IMR-90 (cell line): ENCODE measurements around the gene S100Z. TPM values are rescaled to one million over a fixed set of nuclear protein-coding genes. Genes with fewer than 3 reads are reported as not detected.

Experiments
- ATAC-seq: fragments of 200-7000 bp; cut with Tn5 transposase; 2 replicates; pipeline ENCODE4 v1.9.1; 2020; ENCODE audit warnings: low read depth, mild to moderate bottlenecking, moderate library complexity
- BruUV-seq: library from RNA; stranded (reverse); fragments of 400-500 nt; replicated peaks from 2 replicates; lab custom pipeline; 2021; lab: Mats Ljungman, UMichigan
- CTCF ChIA-PET: fragments of 300-600 bp; formaldehyde crosslinking; extraction: SDS; loops from one replicate; lab custom pipeline; 2021; ENCODE audit warnings: antibody characterized with exemption; lab: Yijun Ruan, JAX
- POLR2A ChIA-PET: fragments of 300-600 bp; sonication (Branson Sonifier 250); formaldehyde crosslinking; loops from one replicate; lab custom pipeline; 2022; ENCODE audit warnings: antibody characterized with exemption; ENCODE audit not compliant: unreplicated experiment; lab: Charles Lee
- DNase-seq: peaks from one replicate; pipeline ENCODE4 v3.0.0; 2013
- H2AFZ ChIP-seq: replicated peaks from 2 replicates; pipeline ENCODE3; 2013; ENCODE audit warnings: low read length, mild to moderate bottlenecking; ENCODE audit not compliant: poor library complexity
- H2AK5ac ChIP-seq: 2 replicates; pipeline ENCODE4 v1.6.1; 2013; ENCODE audit warnings: low read depth, low read length, inconsistent platforms
- H2AK9ac ChIP-seq: replicated peaks from 2 replicates; pipeline ENCODE3; 2013; ENCODE audit warnings: mild to moderate bottlenecking, low read depth, low read length, moderate library complexity; ENCODE audit not compliant: poor library complexity
- H2BK120ac ChIP-seq: 2 replicates; pipeline ENCODE4 v1.6.1; 2013; ENCODE audit warnings: low read depth, low read length, inconsistent platforms
- H2BK15ac ChIP-seq: 3 replicates; pipeline ENCODE4 v1.6.1; 2013; ENCODE audit warnings: low read depth, low read length, inconsistent platforms
- H2BK20ac ChIP-seq: 2 replicates; pipeline ENCODE4 v1.6.1; 2013; ENCODE audit warnings: low read depth, mild to moderate bottlenecking, inconsistent platforms, low read length, moderate library complexity
- H2BK5ac ChIP-seq: 2 replicates; pipeline ENCODE4 v1.6.1; 2013; ENCODE audit warnings: mild to moderate bottlenecking, low read depth, low read length, inconsistent platforms; ENCODE audit not compliant: poor library complexity, severe bottlenecking
- H3K14ac ChIP-seq: replicated peaks from 2 replicates; pipeline ENCODE4 v1.6.1; 2013; ENCODE audit warnings: low read depth, low read length, inconsistent platforms
- H3K18ac ChIP-seq: 2 replicates; pipeline ENCODE4 v1.6.1; 2013; ENCODE audit warnings: low read depth, low read length, control low read depth
- H3K23ac ChIP-seq: 2 replicates; pipeline ENCODE4 v1.6.1; 2013; ENCODE audit warnings: low read depth, low read length, inconsistent platforms
- H3K27ac ChIP-seq: 2 replicates; pipeline ENCODE4 v1.5.1; 2013; ENCODE audit warnings: mild to moderate bottlenecking, control low read depth, low read length; ENCODE audit not compliant: insufficient read depth
- H3K27me3 ChIP-seq: 2 replicates; pipeline ENCODE4 v1.6.1; 2013; ENCODE audit warnings: low read length; ENCODE audit not compliant: control insufficient read depth, insufficient read depth
- H3K36me3 ChIP-seq: 2 replicates; pipeline ENCODE4 v1.6.1; 2013; ENCODE audit warnings: low read length, mixed read lengths; ENCODE audit not compliant: control insufficient read depth, insufficient read depth
- H3K4ac ChIP-seq: 2 replicates; pipeline ENCODE4 v1.6.1; 2013; ENCODE audit warnings: low read depth, low read length, inconsistent platforms
- H3K4me1 ChIP-seq: 2 replicates; pipeline ENCODE4 v1.6.1; 2013; ENCODE audit warnings: low read length, mixed read lengths; ENCODE audit not compliant: control insufficient read depth, insufficient read depth
- H3K4me2 ChIP-seq: 2 replicates; pipeline ENCODE4 v1.6.1; 2013; ENCODE audit warnings: low read depth, mild to moderate bottlenecking, control low read depth, low read length, moderate library complexity
- H3K4me3 ChIP-seq: 2 replicates; pipeline ENCODE4 v1.5.1; 2013; ENCODE audit warnings: low read depth, mild to moderate bottlenecking, control low read depth, low read length, moderate library complexity; ENCODE audit not compliant: insufficient read depth
- H3K56ac ChIP-seq: 2 replicates; pipeline ENCODE4 v1.6.1; 2013; ENCODE audit warnings: low read length, inconsistent platforms; ENCODE audit not compliant: insufficient read depth; ENCODE audit errors: extremely low read depth
- H3K79me1 ChIP-seq, 2 experiments: 2 replicates each; pipeline ENCODE4 v1.6.1; 2013; ENCODE audit warnings: low read length in 2 of 2, inconsistent platforms in 1 of 2, low read depth in 1 of 2
- H3K9ac ChIP-seq: 2 replicates; pipeline ENCODE4 v1.6.1; 2013; ENCODE audit warnings: low read depth, low read length, control low read depth
- H3K9me1 ChIP-seq: 2 replicates; pipeline ENCODE4 v1.6.1; 2013; ENCODE audit warnings: low read length, inconsistent platforms; ENCODE audit not compliant: insufficient read depth
- H3K9me3 ChIP-seq: 2 replicates; pipeline ENCODE4 v1.6.1; 2013; ENCODE audit warnings: low read length; ENCODE audit not compliant: control insufficient read depth, insufficient read depth
- H4K20me1 ChIP-seq: 2 replicates; pipeline ENCODE4 v1.6.1; 2013; ENCODE audit warnings: low read length, inconsistent platforms; ENCODE audit not compliant: insufficient read depth
- H4K5ac ChIP-seq: 2 replicates; pipeline ENCODE4 v1.6.1; 2013; ENCODE audit warnings: mild to moderate bottlenecking, low read depth, low read length, control low read depth
- H4K8ac ChIP-seq, 2 experiments: 2 replicates each; pipeline ENCODE4 v1.6.1; 2013; ENCODE audit warnings: low read depth in 2 of 2, low read length in 2 of 2, control low read depth in 1 of 2, inconsistent platforms in 1 of 2
- H4K91ac ChIP-seq: 2 replicates; pipeline ENCODE4 v1.6.1; 2013; ENCODE audit warnings: low read depth, low read length, inconsistent platforms; ENCODE audit not compliant: insufficient read depth
- ELK1 ChIP-seq: fragments of 150-350 bp; IDR thresholded peaks from 2 replicates; pipeline ENCODE4 v1.6.1; 2016; ENCODE audit warnings: low read depth, mild to moderate bottlenecking, low read length, moderate library complexity, borderline replicate concordance
- FOS ChIP-seq: fragments of 150-350 bp; IDR thresholded peaks from 2 replicates; pipeline ENCODE4 v1.6.1; 2016; ENCODE audit warnings: low read depth, low read length
- MAFK ChIP-seq: IDR thresholded peaks from 2 replicates; pipeline ENCODE4 v1.6.1; 2012; ENCODE audit warnings: low read depth, low read length, improper control_type of control experiment
- NFE2L2 ChIP-seq: fragments of 150-350 bp; IDR thresholded peaks from 2 replicates; pipeline ENCODE4 v1.6.1; 2016; ENCODE audit warnings: low read depth, mild to moderate bottlenecking, low read length
- POLR2A ChIP-seq: IDR thresholded peaks from 2 replicates; pipeline ENCODE4 v1.6.1; 2012; ENCODE audit warnings: mild to moderate bottlenecking, low read depth, low read length
- USF2 ChIP-seq: fragments of 150-350 bp; IDR thresholded peaks from 2 replicates; pipeline ENCODE4 v1.6.1; 2017; ENCODE audit warnings: mild to moderate bottlenecking, antibody characterized with exemption, low read length, low read depth
- WGBS, 2 experiments: methylation state at CpG; one replicate each; pipeline versions ENCODE4 v1.1.5 to v1.1.7; 2013; ENCODE audit warnings: missing lambda C conversion rate in 2 of 2; ENCODE audit not compliant: insufficient read length in 1 of 2; ENCODE audit errors: extremely low coverage in 2 of 2; 5-methylcytosine and 5-hydroxymethylcytosine counted together
- dilution Hi-C: fragments of 300-500 bp; cut with HindIII; formaldehyde crosslinking; loops from one replicate; pipeline ENCODE4 v1.14.3; 2018; ENCODE audit warnings: low sequenced_read_pairs; ENCODE audit not compliant: unreplicated experiment
- in situ Hi-C: fragments of 300-500 bp; cut with MboI; formaldehyde crosslinking; loops from 3 replicates; pipeline ENCODE4 v1.14.3; 2019; ENCODE audit warnings: low sequenced_read_pairs, inconsistent platforms, mixed read lengths
- intact Hi-C: fragments of 100-400 bp; cut with micrococcal nuclease; formaldehyde crosslinking; loops from 2 replicates; pipeline ENCODE4 v1.10.0; 2022
- polyA plus RNA-seq, 3 experiments: library from polyadenylated mRNA; depleted of rRNA; stranded (reverse); fragments of >200 nt; gene quantifications; 2 replicates each; pipeline ENCODE4 v1.2.3, GENCODE V29; 2012; ENCODE audit warnings: low replicate concordance in 1 of 3
- total RNA-seq: library from RNA; depleted of rRNA; stranded (reverse); fragments of >200 nt; gene quantifications from 2 replicates; pipeline ENCODE4 v1.2.3, GENCODE V29; 2012

Gene S100Z
- total and polyA plus RNA-seq, 2 of the 4 experiments (the other 2 are of a cell fraction), result not detected

DNA sequence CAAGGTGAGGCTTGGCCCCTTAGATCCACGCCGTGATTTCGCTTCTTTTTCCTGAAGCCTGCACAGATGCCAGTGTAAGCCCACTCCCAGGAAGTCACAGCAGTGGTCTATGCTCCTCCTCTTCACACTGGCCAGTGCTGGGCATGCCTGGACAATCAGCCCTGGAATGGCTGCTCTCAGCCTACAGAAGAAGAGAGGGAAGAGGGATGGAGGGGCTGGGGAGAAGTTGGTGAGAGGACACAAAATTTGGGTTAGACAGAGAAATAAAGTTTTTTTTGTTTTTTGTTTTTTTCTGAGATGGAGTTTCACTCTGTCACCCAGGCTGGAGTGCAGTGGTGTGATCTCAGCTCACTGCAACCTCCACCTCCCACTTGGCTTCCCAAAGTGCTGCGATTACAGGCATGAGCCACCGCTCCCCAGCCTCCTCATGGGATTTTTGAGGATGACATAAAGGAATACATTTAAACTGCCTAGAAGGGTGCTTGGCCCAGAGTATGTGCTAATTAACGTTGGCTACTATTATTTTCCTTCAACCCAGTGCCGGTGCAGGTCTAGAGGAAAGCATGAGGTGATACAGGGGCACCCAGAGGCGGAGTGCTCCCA is 830 bp downstream of the S100Z start:
- H3K18ac ChIP-seq, result no peak overlapping the region
- no peak for ATAC-seq

More for the DNA sequence above, 830 bp downstream of the S100Z start:
- Histone ChIP-seq H2AK9ac (no peak overlapping the region), H3K14ac (0 out of 2 replicates have a peak overlapping the region, but pooled peaks have one; percentile 56), H3K9ac (no peak overlapping the region), H4K91ac (no peak overlapping the region), H4K20me1 (no peaks in the 10 kb centered on the region), H3K27ac (no peak overlapping the region), H2AFZ (peak overlapping the region; percentile 78), H3K4ac (peak overlapping the region; percentile 10), H3K79me1 (no peaks in the 10 kb centered on the region), H3K56ac (no peak overlapping the region), H2BK120ac (no peak overlapping the region), H2AK5ac (peak overlapping the region; percentile 58; the same call in 1 of the 2 replicates), H3K23ac (no peak overlapping the region; the same call in 1 of the 2 replicates), H3K4me1 (no peaks in the 10 kb centered on the region), H3K36me3 (no peaks in the 10 kb centered on the region), H2BK5ac (no peak overlapping the region), H3K4me2 (no peak overlapping the region), H2BK20ac (no peak overlapping the region), H2BK15ac (no peak overlapping the region), H3K27me3 (no peaks in the 10 kb centered on the region), H4K5ac (no peak overlapping the region), H3K4me3 (no peak overlapping the region), H3K9me1 (no peaks in the 10 kb centered on the region), H4K8ac (peak overlapping the region in 1 of 2 experiments; percentile 21; a peak in 1 of 4 replicates), H3K9me3 (no peaks in the 10 kb centered on the region)
- intact Hi-C loops, result no loop called here
- in situ Hi-C loops, result no loop called here
- 92% methylated on average over 2 of the region's 8 CpGs; no CpG with 5 or more reads in 1 of the 2 experiments for WGBS, 2 experiments
- POLR2A ChIA-PET, result no interaction called here
- no peak for DNase-seq
- TF ChIP-seq NFE2L2 (no peak), MAFK (no peak), ELK1 (no peak), USF2 (no peak), FOS (no peak), POLR2A (no peak)
- no TSS peak for BruUV-seq
- CTCF ChIA-PET, result no interaction called here
- dilution Hi-C loops, result no loop called here
